Endothelial cell (in vitro differentiated cells): ENCODE data around the gene SHOX. TPM values are rescaled to one million over a fixed set of nuclear protein-coding genes. Genes with fewer than 3 reads are reported as not detected.

Source experiments
- DNase-seq: peaks from one replicate; pipeline ENCODE4 v3.0.0; 2021; ENCODE audit warnings: low spot score
- H3K27ac Mint-ChIP-seq: one replicate; pipeline ENCODE4 v1.8.0; 2021; ENCODE audit warnings: mixed read lengths, inconsistent platforms; ENCODE audit not compliant: unreplicated experiment
- H3K27me3 Mint-ChIP-seq: one replicate; pipeline ENCODE4 v1.8.0; 2021; ENCODE audit warnings: mild to moderate bottlenecking, moderate library complexity, mixed read lengths, inconsistent platforms; ENCODE audit not compliant: unreplicated experiment
- H3K36me3 Mint-ChIP-seq: one replicate; pipeline ENCODE4 v1.8.0; 2021; ENCODE audit warnings: mild to moderate bottlenecking, low read depth, mixed read lengths, inconsistent platforms; ENCODE audit not compliant: unreplicated experiment
- H3K4me1 Mint-ChIP-seq: one replicate; pipeline ENCODE4 v1.8.0; 2021; ENCODE audit warnings: mild to moderate bottlenecking, mixed read lengths, inconsistent platforms; ENCODE audit not compliant: unreplicated experiment
- H3K4me3 Mint-ChIP-seq: one replicate; pipeline ENCODE4 v1.8.0; 2021; ENCODE audit warnings: mild to moderate bottlenecking, mixed read lengths, inconsistent platforms; ENCODE audit not compliant: unreplicated experiment
- H3K9me3 Mint-ChIP-seq: one replicate; pipeline ENCODE4 v1.8.0; 2021; ENCODE audit warnings: mixed read lengths, inconsistent platforms; ENCODE audit not compliant: unreplicated experiment
- total RNA-seq: library from RNA; stranded (reverse); fragmentation: NEBNext Ultra II Directional; extraction: Animal tissue kit (Norgen Biotek cat#: 25700); gene quantifications from one replicate; pipeline ENCODE4 v1.2.1, GENCODE V29; 2021; ENCODE audit not compliant: unreplicated experiment
- TF ChIP-seq, protein P1 (sequence below): fragments of 200-600 bp; sonication (generic); IDR thresholded peaks from one replicate; pipeline ENCODE4 v1.5.0; 2021; ENCODE audit warnings: antibody characterized with exemption; ENCODE audit not compliant: unreplicated experiment

SHOX gene
- total RNA-seq, 1 donor from 2014 or later: not detected

DNA sequence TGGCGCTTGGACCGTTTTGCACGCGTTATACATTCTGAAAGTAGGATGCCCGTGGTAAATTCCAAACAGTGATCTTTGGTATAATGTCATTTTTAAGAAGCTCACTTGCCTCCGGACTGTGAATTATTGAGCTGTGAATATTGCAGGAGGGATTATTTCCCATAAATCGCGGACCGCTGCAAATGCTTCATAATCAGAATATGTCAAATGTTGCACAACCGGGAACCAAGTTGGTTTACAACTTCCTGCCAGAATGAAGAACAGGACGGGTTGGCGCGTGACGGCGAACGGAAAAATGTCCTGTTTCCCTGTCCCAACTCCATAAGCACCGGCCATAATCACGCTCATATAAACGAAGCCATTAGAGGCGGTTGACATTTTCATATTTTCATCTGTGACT is 67.6 kb downstream of the SHOX start:
- H3K4me1 Mint-ChIP-seq: no peaks in the 10 kb centered on the region
- H3K4me3 Mint-ChIP-seq: no peak overlapping the region
- TF ChIP-seq, protein P1, sequence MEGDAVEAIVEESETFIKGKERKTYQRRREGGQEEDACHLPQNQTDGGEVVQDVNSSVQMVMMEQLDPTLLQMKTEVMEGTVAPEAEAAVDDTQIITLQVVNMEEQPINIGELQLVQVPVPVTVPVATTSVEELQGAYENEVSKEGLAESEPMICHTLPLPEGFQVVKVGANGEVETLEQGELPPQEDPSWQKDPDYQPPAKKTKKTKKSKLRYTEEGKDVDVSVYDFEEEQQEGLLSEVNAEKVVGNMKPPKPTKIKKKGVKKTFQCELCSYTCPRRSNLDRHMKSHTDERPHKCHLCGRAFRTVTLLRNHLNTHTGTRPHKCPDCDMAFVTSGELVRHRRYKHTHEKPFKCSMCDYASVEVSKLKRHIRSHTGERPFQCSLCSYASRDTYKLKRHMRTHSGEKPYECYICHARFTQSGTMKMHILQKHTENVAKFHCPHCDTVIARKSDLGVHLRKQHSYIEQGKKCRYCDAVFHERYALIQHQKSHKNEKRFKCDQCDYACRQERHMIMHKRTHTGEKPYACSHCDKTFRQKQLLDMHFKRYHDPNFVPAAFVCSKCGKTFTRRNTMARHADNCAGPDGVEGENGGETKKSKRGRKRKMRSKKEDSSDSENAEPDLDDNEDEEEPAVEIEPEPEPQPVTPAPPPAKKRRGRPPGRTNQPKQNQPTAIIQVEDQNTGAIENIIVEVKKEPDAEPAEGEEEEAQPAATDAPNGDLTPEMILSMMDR: no peak
- peaks cover 2% of the 10 kb centered on the region for H3K27me3 Mint-ChIP-seq
- no peak for DNase-seq
- peaks cover 53% of the 10 kb centered on the region for H3K9me3 Mint-ChIP-seq
- H3K36me3 Mint-ChIP-seq: peaks cover 16% of the 10 kb centered on the region
- H3K27ac Mint-ChIP-seq: no peak overlapping the region

DNA sequence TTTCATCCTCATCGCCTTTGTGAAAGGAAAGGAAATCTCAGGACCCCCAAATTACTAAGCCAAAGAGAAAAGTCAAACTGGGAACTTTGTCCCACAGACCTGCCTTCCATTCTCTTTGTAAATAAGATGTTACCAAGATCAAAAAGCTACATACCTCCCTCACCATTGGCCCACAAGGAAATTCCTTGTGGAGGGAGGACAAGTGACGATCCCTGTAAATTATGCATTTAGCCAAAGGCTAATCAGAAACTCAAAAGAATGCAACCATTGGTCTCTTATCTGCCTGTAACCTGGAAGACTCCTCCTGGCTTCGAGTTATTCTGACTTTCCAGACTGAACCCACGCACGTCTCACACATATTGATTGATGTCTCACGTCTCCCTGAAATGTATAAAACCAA is 70.3 kb downstream of the SHOX start:
- Mint-ChIP-seq H3K36me3 (peaks cover 10% of the 10 kb centered on the region), H3K27ac (no peak overlapping the region), H3K9me3 (peaks cover 61% of the 10 kb centered on the region), H3K4me3 (no peak overlapping the region), H3K4me1 (no peaks in the 10 kb centered on the region), H3K27me3 (peaks cover 7% of the 10 kb centered on the region)
- DNase-seq: no peak
- TF ChIP-seq, protein P1: no peak

DNA sequence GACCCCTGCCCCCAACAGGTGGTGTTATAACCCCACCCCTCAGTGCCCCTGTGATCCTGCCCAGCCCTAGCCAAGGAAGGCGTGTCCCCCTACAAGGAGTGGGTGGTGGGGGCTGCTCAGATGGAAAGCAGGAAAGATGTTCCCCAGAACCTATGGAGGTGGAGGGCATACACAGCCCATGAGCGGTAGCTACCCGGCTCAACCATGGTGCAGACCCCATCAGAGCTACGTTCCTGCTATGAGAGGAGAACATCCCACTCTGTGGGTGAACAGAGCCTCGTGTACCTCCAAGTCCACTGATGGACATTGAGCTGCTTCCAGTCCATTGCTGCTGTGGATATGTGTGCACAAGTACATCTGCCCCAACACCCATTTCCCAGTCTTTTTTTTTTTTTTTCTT is 71.1 kb downstream of the SHOX start:
- Mint-ChIP-seq H3K4me3 (no peak overlapping the region), H3K36me3 (peaks cover 13% of the 10 kb centered on the region), H3K27me3 (peaks cover 11% of the 10 kb centered on the region), H3K27ac (no peak overlapping the region), H3K9me3 (peaks cover 64% of the 10 kb centered on the region), H3K4me1 (no peaks in the 10 kb centered on the region)
- DNase-seq: no peak
- TF ChIP-seq, protein P1: no peak

DNA sequence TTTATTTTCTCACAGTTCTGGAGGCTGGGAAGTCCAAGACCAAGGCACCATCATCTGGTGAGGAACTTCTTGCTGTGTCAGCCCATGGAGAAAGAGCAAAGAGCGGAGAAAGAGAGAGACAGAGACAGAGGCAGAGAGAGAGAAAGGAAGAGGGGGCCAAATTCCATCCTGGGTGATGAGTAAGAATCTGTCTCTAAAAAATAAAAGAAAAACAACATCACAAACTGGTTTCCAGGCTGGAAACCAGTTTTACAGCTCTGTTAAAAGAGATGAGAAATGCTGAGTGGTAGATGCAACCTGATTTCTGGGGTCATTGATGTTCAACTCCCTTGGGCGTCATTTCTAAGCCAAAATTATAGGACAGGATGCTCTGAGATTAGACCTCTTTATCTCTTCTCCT is 72.9 kb downstream of the SHOX start:
- H3K27me3 Mint-ChIP-seq: peaks cover 9% of the 10 kb centered on the region

DNA sequence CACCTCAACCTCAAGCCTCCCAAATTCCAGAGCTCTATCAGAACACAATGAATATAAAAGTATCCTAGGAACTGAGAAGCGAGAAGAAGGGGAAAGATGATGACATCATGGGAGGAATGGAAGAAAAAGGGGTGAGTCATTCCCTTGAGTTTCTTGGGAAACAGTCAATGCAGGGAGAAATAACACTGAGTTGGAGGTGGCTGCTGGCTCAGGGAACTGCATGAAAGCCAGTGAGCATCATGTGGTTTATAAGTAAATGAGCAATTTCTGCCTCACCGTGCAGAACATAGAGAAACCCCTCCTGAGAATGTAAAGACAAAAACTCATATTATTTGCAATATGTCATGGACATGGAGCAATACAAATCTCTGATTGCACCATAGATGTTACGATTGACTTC is 73.3 kb downstream of the SHOX start:
- Mint-ChIP-seq H3K4me3 (no peak overlapping the region), H3K4me1 (no peaks in the 10 kb centered on the region), H3K27me3 (peaks cover 9% of the 10 kb centered on the region), H3K36me3 (peaks cover 5% of the 10 kb centered on the region), H3K27ac (no peak overlapping the region), H3K9me3 (peaks cover 53% of the 10 kb centered on the region)
- TF ChIP-seq, protein P1: no peak
- no peak for DNase-seq

More for the DNA sequence above, 72.9 kb downstream of the SHOX start:
- TF ChIP-seq, protein P1: no peak
- peaks cover 5% of the 10 kb centered on the region for H3K36me3 Mint-ChIP-seq
- H3K9me3 Mint-ChIP-seq: peaks cover 56% of the 10 kb centered on the region
- H3K27ac Mint-ChIP-seq: no peak overlapping the region
- DNase-seq: no peak
- no peaks in the 10 kb centered on the region for H3K4me1 Mint-ChIP-seq
- H3K4me3 Mint-ChIP-seq: no peak overlapping the region

Other genes starting within 250 kb of the SHOX start
- gene PPP2R3B, start 243.9 kb upstream of the SHOX start, total RNA-seq: 44.0 TPM